ENCODE measurements around the gene TTK.
"Not testable (repeated sequence)": the region's sequence is repeated elsewhere in the genome, so short reads cannot be mapped to it uniquely, and the experiment has no call there.

TTK gene

DNA sequence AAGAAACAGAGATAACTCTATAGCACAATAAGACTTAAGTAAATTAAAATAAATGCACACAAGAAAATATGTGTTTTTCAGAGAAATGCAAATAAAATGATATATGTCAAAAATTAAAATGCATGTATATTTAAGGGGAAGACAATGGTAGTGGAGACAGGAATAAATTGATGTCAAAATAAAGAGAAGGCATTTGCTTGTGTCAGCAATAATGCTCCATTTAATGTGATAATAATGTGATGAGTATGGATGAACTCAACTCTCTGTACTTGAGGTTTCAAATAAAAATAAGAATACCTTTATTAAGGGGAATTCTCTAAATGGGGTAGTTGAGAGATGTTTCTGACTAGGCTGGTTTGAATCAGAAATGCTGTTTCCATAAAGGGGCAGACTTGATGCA is 56.3 kb downstream of the TTK start:
- TF ChIP-seq, protein P1, sequence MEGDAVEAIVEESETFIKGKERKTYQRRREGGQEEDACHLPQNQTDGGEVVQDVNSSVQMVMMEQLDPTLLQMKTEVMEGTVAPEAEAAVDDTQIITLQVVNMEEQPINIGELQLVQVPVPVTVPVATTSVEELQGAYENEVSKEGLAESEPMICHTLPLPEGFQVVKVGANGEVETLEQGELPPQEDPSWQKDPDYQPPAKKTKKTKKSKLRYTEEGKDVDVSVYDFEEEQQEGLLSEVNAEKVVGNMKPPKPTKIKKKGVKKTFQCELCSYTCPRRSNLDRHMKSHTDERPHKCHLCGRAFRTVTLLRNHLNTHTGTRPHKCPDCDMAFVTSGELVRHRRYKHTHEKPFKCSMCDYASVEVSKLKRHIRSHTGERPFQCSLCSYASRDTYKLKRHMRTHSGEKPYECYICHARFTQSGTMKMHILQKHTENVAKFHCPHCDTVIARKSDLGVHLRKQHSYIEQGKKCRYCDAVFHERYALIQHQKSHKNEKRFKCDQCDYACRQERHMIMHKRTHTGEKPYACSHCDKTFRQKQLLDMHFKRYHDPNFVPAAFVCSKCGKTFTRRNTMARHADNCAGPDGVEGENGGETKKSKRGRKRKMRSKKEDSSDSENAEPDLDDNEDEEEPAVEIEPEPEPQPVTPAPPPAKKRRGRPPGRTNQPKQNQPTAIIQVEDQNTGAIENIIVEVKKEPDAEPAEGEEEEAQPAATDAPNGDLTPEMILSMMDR (IDR thresholded peaks at IDR 0.05; ENCODE audit: low read depth, low read length) = no peak
- TF ChIP-seq, protein P2, sequence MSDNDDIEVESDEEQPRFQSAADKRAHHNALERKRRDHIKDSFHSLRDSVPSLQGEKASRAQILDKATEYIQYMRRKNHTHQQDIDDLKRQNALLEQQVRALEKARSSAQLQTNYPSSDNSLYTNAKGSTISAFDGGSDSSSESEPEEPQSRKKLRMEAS (IDR thresholded peaks at IDR 0.05; ENCODE audit: low read depth, low read length) = no peak
- no peak for TF ChIP-seq MYC (IDR thresholded peaks at IDR 0.05; ENCODE audit: low read depth, low read length)
- TF ChIP-seq POLR2A (IDR thresholded peaks at IDR 0.05; ENCODE audit: extremely low read depth, insufficient read length) = no peak
- no peak for DNase-seq (ENCODE audit: low read depth)
- no peak overlapping the region for H3K4me3 ChIP-seq (ENCODE audit: low read depth, low read length)

DNA sequence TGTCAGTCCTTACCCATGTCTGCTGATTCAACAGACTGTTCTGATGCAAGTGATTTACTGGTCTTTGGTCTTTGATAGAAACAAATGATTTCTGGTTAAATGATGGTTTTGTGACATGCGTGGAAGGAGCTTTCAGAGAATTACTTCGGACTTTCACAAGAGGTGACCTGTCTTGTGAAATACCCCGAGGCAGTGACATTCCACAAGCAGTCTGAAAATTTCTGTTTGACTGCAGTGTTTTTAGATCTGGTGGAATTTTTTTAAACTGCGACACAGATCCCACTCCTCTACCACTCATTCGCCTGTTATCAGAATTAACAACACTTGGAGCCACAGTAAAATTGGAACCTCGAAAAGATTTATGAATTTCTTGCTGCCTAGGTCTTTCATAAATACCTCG is 63.7 kb downstream of the TTK start:
- not testable (repeated sequence) for H3K4me3 ChIP-seq (ENCODE audit: low read depth, low read length); DNase-seq (ENCODE audit: low read depth)

DNA sequence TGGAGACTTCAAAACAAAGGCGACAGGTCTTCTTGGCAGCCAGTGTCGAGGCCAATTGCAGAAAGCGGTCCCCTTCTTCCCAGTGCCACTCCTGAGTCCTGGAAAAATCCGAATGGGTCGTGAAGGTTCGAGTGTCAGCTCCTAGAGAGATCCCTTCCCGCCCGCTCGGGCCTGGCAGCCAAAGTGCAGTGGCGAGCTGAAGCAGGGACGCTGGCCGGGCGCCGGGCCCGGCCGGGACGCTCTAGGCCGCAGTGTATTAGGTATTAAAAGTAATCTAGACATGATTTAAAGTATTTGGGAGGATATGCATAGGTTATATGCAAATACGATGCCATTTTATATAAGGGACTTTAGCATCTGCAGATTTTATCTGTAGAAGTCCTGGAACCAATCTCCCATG is 66.0 kb downstream of the TTK start:
- H3K4me3 ChIP-seq (ENCODE audit: low read depth, low read length) = not testable (repeated sequence)

DNA sequence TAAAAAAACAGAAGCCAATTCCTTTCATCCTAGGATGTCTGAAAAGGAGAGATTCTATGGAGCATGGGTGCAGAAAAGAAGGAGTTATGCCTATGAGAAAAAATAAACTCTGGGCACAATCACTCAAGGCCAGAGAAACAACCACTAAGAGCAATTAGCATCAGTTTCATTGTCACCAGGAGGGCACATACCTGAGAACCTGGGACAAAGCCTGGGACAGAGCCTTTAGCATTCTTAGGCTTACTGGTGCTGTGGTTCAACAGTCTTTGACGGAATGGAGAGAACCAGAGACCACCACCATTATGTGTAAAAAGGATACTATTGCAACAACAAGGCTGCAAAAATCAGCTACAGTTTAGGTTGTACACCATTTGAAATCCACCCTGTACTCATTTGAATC is 72.6 kb downstream of the TTK start:
- no peak for DNase-seq (ENCODE audit: low read depth)
- no peak for TF ChIP-seq POLR2A (IDR thresholded peaks at IDR 0.05; ENCODE audit: extremely low read depth, insufficient read length)
- TF ChIP-seq, protein P1 (IDR thresholded peaks at IDR 0.05; ENCODE audit: low read depth, low read length) = no peak
- TF ChIP-seq, protein P2 (IDR thresholded peaks at IDR 0.05; ENCODE audit: low read depth, low read length) = no peak
- no peak for TF ChIP-seq MYC (IDR thresholded peaks at IDR 0.05; ENCODE audit: low read depth, low read length)
- H3K4me3 ChIP-seq (ENCODE audit: low read depth, low read length) = no peak overlapping the region

More for the DNA sequence above, 66.0 kb downstream of the TTK start:
- not testable (repeated sequence) for DNase-seq (ENCODE audit: low read depth)

DNA sequence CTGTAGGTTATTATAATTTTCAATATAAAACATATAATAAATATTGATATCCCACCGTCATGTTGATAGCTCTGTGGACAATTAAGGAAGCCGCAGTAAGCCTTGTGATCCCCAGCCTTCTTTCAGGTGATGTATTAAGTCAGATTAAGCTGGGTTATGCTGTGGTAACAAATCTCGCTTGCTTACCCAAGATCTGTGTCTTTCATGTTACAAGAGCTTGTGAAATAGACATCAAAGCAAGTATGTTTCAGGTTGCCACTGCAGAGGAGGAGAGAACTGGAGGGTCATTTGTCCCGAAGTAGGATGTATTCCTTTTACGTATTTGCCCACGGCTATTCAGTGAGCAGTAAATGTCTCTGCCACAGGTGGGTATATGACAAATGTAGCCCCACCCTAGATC is 84.2 kb downstream of the TTK start:
- TF ChIP-seq, protein P2 (IDR thresholded peaks at IDR 0.05; ENCODE audit: low read depth, low read length) = no peak
- TF ChIP-seq, protein P1 (IDR thresholded peaks at IDR 0.05; ENCODE audit: low read depth, low read length) = no peak
- no peak for TF ChIP-seq POLR2A (IDR thresholded peaks at IDR 0.05; ENCODE audit: extremely low read depth, insufficient read length)
- TF ChIP-seq MYC (IDR thresholded peaks at IDR 0.05; ENCODE audit: low read depth, low read length) = no peak
- no peak overlapping the region for H3K4me3 ChIP-seq (ENCODE audit: low read depth, low read length)
- DNase-seq (ENCODE audit: low read depth) = no peak

DNA sequence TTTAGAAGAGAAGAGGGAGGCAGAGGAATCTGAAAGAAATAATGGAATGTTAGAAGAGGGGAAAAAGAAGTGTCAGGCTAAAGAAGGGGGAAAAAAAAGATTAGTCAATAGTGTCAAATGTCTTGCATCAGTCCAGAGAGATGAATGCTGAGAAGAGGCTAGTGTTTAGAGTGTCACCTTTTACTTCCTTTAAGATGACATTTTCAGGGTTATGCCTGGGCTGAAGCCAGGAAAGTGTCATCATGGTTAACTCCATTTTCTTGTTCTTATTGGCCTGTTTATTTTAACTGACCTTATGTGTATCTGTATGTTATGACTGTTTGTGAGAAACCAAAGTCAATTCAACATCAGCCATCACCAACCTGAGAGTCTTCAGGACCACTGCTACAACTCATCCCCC is 87.1 kb downstream of the TTK start:
- no peak for DNase-seq (ENCODE audit: low read depth)
- H3K4me3 ChIP-seq (ENCODE audit: low read depth, low read length) = no peak overlapping the region
- TF ChIP-seq, protein P2 (IDR thresholded peaks at IDR 0.05; ENCODE audit: low read depth, low read length) = no peak
- TF ChIP-seq POLR2A (IDR thresholded peaks at IDR 0.05; ENCODE audit: extremely low read depth, insufficient read length) (no peak), MYC (IDR thresholded peaks at IDR 0.05; ENCODE audit: low read depth, low read length) (no peak)
- TF ChIP-seq, protein P1 (IDR thresholded peaks at IDR 0.05; ENCODE audit: low read depth, low read length) = no peak
